Measurements from ENCODE around the gene SLC12A8.

Gene SLC12A8

GRCh38 chr3:125051205-125051604 lies 161.3 kb downstream of the SLC12A8 start:
- no peaks in the 10 kb centered on the region for H3K36me3 ChIP-seq (ENCODE audit: insufficient read depth, low read depth, low read length)
- H3K9ac ChIP-seq (ENCODE audit: low read depth, low read length): no peak overlapping the region
- no peaks in the 10 kb centered on the region for H3K9me3 ChIP-seq (ENCODE audit: insufficient read depth, low read depth, low read length)
- peaks cover 24% of the 10 kb centered on the region for H3K27me3 ChIP-seq (ENCODE audit: insufficient read depth, low read length)
- H3K27ac ChIP-seq (ENCODE audit: low read length): no peak overlapping the region
- peak overlapping the region; percentile 52; the same call in 1 of the 2 replicates for H3K4me3 ChIP-seq (ENCODE audit: low read length)
- H3K4me1 ChIP-seq (ENCODE audit: insufficient read depth, low read length): peaks cover 39% of the 10 kb centered on the region

GRCh38 chr3:125050488-125051090 lies 162.0 kb downstream of the SLC12A8 start:
- Histone ChIP-seq H3K27me3 (ENCODE audit: insufficient read depth, low read length) (peaks cover 23% of the 10 kb centered on the region), H3K4me1 (ENCODE audit: insufficient read depth, low read length) (peaks cover 39% of the 10 kb centered on the region), H3K4me3 (ENCODE audit: low read length) (peak overlapping the region; percentile 17; the same call in 1 of the 2 replicates), H3K27ac (ENCODE audit: low read length) (no peak overlapping the region), H3K9ac (ENCODE audit: low read depth, low read length) (no peak overlapping the region), H3K9me3 (ENCODE audit: insufficient read depth, low read depth, low read length) (no peaks in the 10 kb centered on the region), H3K36me3 (ENCODE audit: insufficient read depth, low read depth, low read length) (no peaks in the 10 kb centered on the region)

- H3K4me3 ChIP-seq (ENCODE audit: low read length): no peak overlapping the region
- peaks cover 30% of the 10 kb centered on the region for H3K4me1 ChIP-seq (ENCODE audit: insufficient read depth, low read length)
- no peaks in the 10 kb centered on the region for H3K9me3 ChIP-seq (ENCODE audit: insufficient read depth, low read depth, low read length)
- no peak overlapping the region for H3K9ac ChIP-seq (ENCODE audit: low read depth, low read length)
- H3K27ac ChIP-seq (ENCODE audit: low read length): no peak overlapping the region
- H3K36me3 ChIP-seq (ENCODE audit: insufficient read depth, low read depth, low read length): no peaks in the 10 kb centered on the region
- H3K27me3 ChIP-seq (ENCODE audit: insufficient read depth, low read length): peaks cover 2% of the 10 kb centered on the region; the same call in 1 of the 2 replicates
Measured at GRCh38 chr3:125048282-125048681, 164.3 kb downstream of the SLC12A8 start.

- H3K4me1 ChIP-seq (ENCODE audit: insufficient read depth, low read length): peaks cover 12% of the 10 kb centered on the region
- no peaks in the 10 kb centered on the region for H3K36me3 ChIP-seq (ENCODE audit: insufficient read depth, low read depth, low read length)
- no peak overlapping the region for H3K4me3 ChIP-seq (ENCODE audit: low read length)
- no peaks in the 10 kb centered on the region for H3K27me3 ChIP-seq (ENCODE audit: insufficient read depth, low read length)
- H3K9me3 ChIP-seq (ENCODE audit: insufficient read depth, low read depth, low read length): no peaks in the 10 kb centered on the region
- no peak overlapping the region for H3K9ac ChIP-seq (ENCODE audit: low read depth, low read length)
- no peak overlapping the region for H3K27ac ChIP-seq (ENCODE audit: low read length)
Measured at GRCh38 chr3:125045965-125046364, 166.6 kb downstream of the SLC12A8 start.

GRCh38 chr3:125045194-125045593 lies 167.4 kb downstream of the SLC12A8 start:
- Histone ChIP-seq H3K4me1 (ENCODE audit: insufficient read depth, low read length) (peaks cover 8% of the 10 kb centered on the region), H3K9ac (ENCODE audit: low read depth, low read length) (no peak overlapping the region), H3K9me3 (ENCODE audit: insufficient read depth, low read depth, low read length) (no peaks in the 10 kb centered on the region), H3K27ac (ENCODE audit: low read length) (no peak overlapping the region), H3K4me3 (ENCODE audit: low read length) (no peak overlapping the region), H3K36me3 (ENCODE audit: insufficient read depth, low read depth, low read length) (no peaks in the 10 kb centered on the region), H3K27me3 (ENCODE audit: insufficient read depth, low read length) (no peaks in the 10 kb centered on the region)

GRCh38 chr3:125043599-125044151 lies 168.9 kb downstream of the SLC12A8 start:
- H3K9me3 ChIP-seq (ENCODE audit: insufficient read depth, low read depth, low read length): no peaks in the 10 kb centered on the region
- peaks cover 23% of the 10 kb centered on the region for H3K4me1 ChIP-seq (ENCODE audit: insufficient read depth, low read length)
- H3K27ac ChIP-seq (ENCODE audit: low read length): no peak overlapping the region
- no peak overlapping the region for H3K9ac ChIP-seq (ENCODE audit: low read depth, low read length)
- H3K27me3 ChIP-seq (ENCODE audit: insufficient read depth, low read length): no peaks in the 10 kb centered on the region
- no peak overlapping the region for H3K4me3 ChIP-seq (ENCODE audit: low read length)
- H3K36me3 ChIP-seq (ENCODE audit: insufficient read depth, low read depth, low read length): no peaks in the 10 kb centered on the region

DNA sequence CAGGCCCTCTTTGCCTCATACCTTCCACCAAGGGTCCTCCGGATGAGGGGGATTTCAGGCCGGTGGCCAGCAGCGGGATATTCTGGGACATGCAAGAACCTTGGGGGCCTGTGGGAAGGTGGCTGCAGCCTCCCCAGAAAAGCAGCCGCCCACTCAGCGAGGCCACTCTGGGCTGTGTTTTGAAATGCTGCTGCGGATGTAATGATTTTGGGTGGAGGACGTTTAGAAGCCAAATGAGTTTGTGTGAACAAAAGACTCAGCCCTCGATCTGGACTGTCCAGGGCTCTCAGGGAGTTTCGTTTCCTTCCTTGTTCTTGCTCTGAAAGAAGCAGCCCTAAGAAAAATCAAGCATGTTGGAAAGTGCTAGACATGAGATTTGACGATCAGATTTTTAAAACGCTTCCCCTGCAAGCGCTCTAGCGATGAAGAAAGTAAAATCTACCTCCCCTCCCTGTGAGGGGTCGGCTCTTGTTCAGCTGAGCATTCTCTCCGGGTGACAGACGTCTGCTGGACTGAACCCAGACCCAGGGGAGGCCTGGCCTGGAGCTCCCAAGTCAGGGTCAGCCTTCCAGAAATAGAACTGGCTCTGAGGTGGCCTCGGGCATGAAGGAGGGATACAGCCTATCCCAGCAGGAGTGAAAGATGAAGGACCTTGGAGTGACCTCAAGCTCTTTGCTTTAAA lies 169.7 kb downstream of the SLC12A8 start:
- H3K9me3 ChIP-seq (ENCODE audit: insufficient read depth, low read depth, low read length): no peaks in the 10 kb centered on the region
- H3K4me1 ChIP-seq (ENCODE audit: insufficient read depth, low read length): peaks cover 29% of the 10 kb centered on the region
- no peak overlapping the region for H3K9ac ChIP-seq (ENCODE audit: low read depth, low read length)
- H3K27me3 ChIP-seq (ENCODE audit: insufficient read depth, low read length): no peaks in the 10 kb centered on the region
- no peaks in the 10 kb centered on the region for H3K36me3 ChIP-seq (ENCODE audit: insufficient read depth, low read depth, low read length)
- no peak overlapping the region for H3K4me3 ChIP-seq (ENCODE audit: low read length)
- H3K27ac ChIP-seq (ENCODE audit: low read length): no peak overlapping the region

GRCh38 chr3:125039131-125040100 lies 173.1 kb downstream of the SLC12A8 start:
- Histone ChIP-seq H3K9ac (ENCODE audit: low read depth, low read length) (no peak overlapping the region), H3K4me1 (ENCODE audit: insufficient read depth, low read length) (peaks cover 29% of the 10 kb centered on the region), H3K9me3 (ENCODE audit: insufficient read depth, low read depth, low read length) (peaks cover 10% of the 10 kb centered on the region; the same call in 1 of the 2 replicates), H3K4me3 (ENCODE audit: low read length) (peak overlapping the region; percentile 22; the same call in 1 of the 2 replicates), H3K36me3 (ENCODE audit: insufficient read depth, low read depth, low read length) (no peaks in the 10 kb centered on the region), H3K27me3 (ENCODE audit: insufficient read depth, low read length) (no peaks in the 10 kb centered on the region), H3K27ac (ENCODE audit: low read length) (no peak overlapping the region)

- Histone ChIP-seq H3K4me3 (ENCODE audit: low read length) (no peak overlapping the region), H3K36me3 (ENCODE audit: insufficient read depth, low read depth, low read length) (no peaks in the 10 kb centered on the region), H3K4me1 (ENCODE audit: insufficient read depth, low read length) (peaks cover 24% of the 10 kb centered on the region), H3K9ac (ENCODE audit: low read depth, low read length) (no peak overlapping the region), H3K27me3 (ENCODE audit: insufficient read depth, low read length) (no peaks in the 10 kb centered on the region), H3K9me3 (ENCODE audit: insufficient read depth, low read depth, low read length) (peaks cover 10% of the 10 kb centered on the region; the same call in 1 of the 2 replicates), H3K27ac (ENCODE audit: low read length) (no peak overlapping the region)
Measured at GRCh38 chr3:125037498-125038150, 174.9 kb downstream of the SLC12A8 start.

DNA sequence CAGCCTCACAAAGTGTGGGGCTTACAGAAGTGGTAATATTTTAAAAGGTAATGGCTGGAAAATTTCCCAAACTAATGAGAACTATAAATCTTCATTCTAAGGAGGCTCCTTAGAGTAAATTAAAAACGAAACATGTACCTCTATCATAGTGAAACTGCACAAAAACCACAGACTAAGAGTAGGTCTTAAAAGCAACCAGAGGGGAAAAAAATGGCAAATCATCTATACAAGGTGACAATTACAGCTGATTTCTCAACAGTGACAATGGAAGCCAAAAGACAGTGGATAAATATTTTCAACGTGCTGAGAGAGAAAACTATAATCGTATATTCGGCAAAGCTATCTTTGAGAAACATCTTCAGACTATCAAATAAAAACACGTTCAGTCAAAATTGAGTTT lies 177.3 kb downstream of the SLC12A8 start:
- H3K27me3 ChIP-seq (ENCODE audit: insufficient read depth, low read length): no peaks in the 10 kb centered on the region
- no peak overlapping the region for H3K27ac ChIP-seq (ENCODE audit: low read length)
- no peaks in the 10 kb centered on the region for H3K36me3 ChIP-seq (ENCODE audit: insufficient read depth, low read depth, low read length)
- H3K4me1 ChIP-seq (ENCODE audit: insufficient read depth, low read length): peaks cover 21% of the 10 kb centered on the region
- no peak overlapping the region for H3K9ac ChIP-seq (ENCODE audit: low read depth, low read length)
- no peak overlapping the region for H3K4me3 ChIP-seq (ENCODE audit: low read length)
- peaks cover 10% of the 10 kb centered on the region; the same call in 1 of the 2 replicates for H3K9me3 ChIP-seq (ENCODE audit: insufficient read depth, low read depth, low read length)

- no peak overlapping the region for H3K27ac ChIP-seq (ENCODE audit: low read length)
- no peak overlapping the region for H3K4me3 ChIP-seq (ENCODE audit: low read length)
- no peaks in the 10 kb centered on the region for H3K27me3 ChIP-seq (ENCODE audit: insufficient read depth, low read length)
- H3K4me1 ChIP-seq (ENCODE audit: insufficient read depth, low read length): peaks cover 5% of the 10 kb centered on the region; the same call in 1 of the 2 replicates
- H3K9me3 ChIP-seq (ENCODE audit: insufficient read depth, low read depth, low read length): peaks cover 10% of the 10 kb centered on the region; the same call in 1 of the 2 replicates
- peaks cover 5% of the 10 kb centered on the region for H3K36me3 ChIP-seq (ENCODE audit: insufficient read depth, low read depth, low read length)
- no peak overlapping the region for H3K9ac ChIP-seq (ENCODE audit: low read depth, low read length)
Measured at GRCh38 chr3:125033616-125034015, 178.9 kb downstream of the SLC12A8 start.

All from iPS-20b (cell line).